Measurements from ENCODE around the gene HNRNPM.
"Not testable (repeated sequence)": the region's sequence is repeated elsewhere in the genome, so short reads cannot be mapped to it uniquely, and the experiment has no call there.

The HNRNPM gene

DNA sequence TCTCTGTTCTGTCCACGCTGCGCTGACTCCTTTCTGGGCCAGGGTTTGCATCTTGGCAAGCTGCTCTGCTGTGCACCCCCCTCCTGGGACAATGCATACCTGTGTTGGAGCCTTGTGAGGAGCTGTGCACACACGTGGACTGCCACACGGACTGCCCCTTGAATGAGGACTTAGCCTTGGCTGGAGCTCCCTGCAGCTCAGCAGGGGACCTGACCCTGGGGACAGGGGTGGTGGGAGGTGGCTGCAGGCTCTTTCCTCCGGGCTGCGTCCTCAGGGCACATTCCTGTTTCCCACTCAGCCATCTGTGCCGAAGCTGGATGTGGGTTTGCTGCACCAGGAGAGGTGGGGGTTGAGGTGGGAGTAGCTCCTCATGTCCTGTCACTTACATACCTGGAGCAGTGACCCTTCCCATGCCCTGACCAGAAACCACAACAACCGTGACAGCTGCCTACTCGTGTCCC is 46.4 kb upstream of the HNRNPM start:
- TF ChIP-seq, protein P1, sequence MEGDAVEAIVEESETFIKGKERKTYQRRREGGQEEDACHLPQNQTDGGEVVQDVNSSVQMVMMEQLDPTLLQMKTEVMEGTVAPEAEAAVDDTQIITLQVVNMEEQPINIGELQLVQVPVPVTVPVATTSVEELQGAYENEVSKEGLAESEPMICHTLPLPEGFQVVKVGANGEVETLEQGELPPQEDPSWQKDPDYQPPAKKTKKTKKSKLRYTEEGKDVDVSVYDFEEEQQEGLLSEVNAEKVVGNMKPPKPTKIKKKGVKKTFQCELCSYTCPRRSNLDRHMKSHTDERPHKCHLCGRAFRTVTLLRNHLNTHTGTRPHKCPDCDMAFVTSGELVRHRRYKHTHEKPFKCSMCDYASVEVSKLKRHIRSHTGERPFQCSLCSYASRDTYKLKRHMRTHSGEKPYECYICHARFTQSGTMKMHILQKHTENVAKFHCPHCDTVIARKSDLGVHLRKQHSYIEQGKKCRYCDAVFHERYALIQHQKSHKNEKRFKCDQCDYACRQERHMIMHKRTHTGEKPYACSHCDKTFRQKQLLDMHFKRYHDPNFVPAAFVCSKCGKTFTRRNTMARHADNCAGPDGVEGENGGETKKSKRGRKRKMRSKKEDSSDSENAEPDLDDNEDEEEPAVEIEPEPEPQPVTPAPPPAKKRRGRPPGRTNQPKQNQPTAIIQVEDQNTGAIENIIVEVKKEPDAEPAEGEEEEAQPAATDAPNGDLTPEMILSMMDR (IDR thresholded peaks at IDR 0.05) = no peak
- Histone ChIP-seq H3K4me3 (no peak overlapping the region), H3K27ac (no peak overlapping the region)
- no peak for DNase-seq (ENCODE audit: low spot score)

DNA sequence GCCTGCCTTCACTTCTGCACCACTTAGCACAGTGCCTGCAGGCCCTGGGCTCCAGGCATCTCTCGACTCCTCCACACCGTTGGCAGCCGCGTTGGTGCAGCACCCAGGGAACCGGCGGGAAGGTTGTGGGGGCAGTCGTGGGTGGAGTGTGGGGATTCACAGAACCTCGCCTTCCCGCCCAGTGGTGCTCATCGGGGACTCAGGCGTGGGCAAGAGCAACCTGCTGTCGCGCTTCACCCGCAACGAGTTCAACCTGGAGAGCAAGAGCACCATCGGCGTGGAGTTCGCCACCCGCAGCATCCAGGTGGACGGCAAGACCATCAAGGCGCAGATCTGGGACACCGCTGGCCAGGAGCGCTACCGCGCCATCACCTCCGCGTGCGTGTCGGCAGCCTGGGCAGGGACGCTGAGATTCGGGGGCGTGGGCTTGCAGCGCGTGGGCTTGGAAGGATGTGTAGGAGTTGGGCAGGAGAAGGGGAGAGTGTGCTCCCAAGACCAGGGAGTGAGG is 45.0 kb upstream of the HNRNPM start:
- TF ChIP-seq, protein P1 (IDR thresholded peaks at IDR 0.05) = no peak
- no peak for DNase-seq (ENCODE audit: low spot score)
- Histone ChIP-seq H3K4me3 (no peak overlapping the region), H3K27ac (no peak overlapping the region)

DNA sequence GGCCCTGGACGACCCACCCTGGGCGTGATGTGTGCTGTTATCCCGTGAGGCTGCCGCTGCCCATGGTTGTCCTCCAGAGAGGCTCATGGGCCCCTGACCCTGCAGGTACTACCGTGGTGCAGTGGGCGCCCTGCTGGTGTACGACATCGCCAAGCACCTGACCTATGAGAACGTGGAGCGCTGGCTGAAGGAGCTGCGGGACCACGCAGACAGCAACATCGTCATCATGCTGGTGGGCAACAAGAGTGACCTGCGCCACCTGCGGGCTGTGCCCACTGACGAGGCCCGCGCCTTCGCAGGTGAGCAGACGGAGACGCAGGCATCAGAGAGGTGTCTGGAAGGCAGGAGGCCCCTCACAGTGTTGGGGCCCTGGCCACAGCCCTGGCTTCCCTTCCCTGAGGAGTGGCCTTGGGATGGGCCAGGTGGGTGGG is 42.8 kb upstream of the HNRNPM start:
- no peak overlapping the region for H3K4me3 ChIP-seq
- H3K27ac ChIP-seq = no peak overlapping the region
- DNase-seq (ENCODE audit: low spot score) = no peak
- TF ChIP-seq, protein P1 (IDR thresholded peaks at IDR 0.05) = no peak

DNA sequence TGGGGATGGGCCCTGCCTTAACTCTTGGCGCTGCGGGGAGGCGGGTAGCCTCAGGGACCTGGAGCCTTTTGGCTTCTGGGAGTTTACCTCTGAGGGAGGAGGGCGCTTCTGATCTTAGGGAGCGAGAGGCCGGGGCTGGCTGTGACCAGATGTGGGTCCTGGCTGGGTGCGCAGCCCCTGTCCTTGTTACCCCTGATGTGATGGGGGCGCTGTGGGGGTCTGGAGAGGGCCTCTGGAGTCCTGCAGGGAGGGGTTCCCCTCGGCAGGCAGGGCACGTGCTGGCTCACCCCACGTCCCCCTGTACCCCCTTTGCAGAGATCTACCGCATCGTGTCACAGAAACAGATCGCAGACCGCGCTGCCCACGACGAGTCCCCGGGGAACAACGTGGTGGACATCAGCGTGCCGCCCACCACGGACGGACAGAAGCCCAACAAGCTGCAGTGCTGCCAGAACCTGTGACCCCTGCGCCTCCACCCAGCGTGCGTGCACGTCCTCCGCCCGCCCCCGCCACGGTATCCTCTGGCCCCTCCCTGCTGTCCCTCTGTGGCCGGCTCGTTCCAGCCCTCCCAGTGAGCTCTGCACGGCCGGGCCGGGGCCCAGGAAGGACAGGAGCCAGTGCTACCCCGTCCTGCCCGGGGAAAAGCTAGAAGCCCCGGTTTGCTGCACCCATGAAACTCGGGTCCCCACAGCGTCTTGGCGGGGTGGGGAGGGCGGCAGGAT is 41.5 kb upstream of the HNRNPM start:
- H3K4me3 ChIP-seq = no peak overlapping the region
- DNase-seq (ENCODE audit: low spot score) = no peak
- TF ChIP-seq, protein P1 (IDR thresholded peaks at IDR 0.05) = no peak
- H3K27ac ChIP-seq = no peak overlapping the region

DNA sequence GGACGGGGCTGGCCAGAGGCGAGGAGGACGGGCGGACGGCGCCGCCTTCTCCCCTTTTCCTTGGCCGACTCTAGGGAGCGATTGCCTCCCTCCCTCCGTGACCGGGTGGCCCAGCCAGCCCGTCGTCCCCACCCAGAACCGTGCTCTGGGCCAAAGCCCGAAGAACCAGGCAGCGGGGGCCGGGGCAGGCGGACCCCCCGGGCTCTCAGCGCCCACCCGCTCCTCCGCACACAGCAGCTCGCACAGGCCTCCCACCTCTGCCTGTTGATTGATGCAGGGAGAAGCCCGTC is 41.0 kb upstream of the HNRNPM start:
- DNase-seq (ENCODE audit: low spot score) = no peak
- Histone ChIP-seq H3K27ac (no peak overlapping the region), H3K4me3 (no peak overlapping the region)
- TF ChIP-seq, protein P1 (IDR thresholded peaks at IDR 0.05) = no peak

DNA sequence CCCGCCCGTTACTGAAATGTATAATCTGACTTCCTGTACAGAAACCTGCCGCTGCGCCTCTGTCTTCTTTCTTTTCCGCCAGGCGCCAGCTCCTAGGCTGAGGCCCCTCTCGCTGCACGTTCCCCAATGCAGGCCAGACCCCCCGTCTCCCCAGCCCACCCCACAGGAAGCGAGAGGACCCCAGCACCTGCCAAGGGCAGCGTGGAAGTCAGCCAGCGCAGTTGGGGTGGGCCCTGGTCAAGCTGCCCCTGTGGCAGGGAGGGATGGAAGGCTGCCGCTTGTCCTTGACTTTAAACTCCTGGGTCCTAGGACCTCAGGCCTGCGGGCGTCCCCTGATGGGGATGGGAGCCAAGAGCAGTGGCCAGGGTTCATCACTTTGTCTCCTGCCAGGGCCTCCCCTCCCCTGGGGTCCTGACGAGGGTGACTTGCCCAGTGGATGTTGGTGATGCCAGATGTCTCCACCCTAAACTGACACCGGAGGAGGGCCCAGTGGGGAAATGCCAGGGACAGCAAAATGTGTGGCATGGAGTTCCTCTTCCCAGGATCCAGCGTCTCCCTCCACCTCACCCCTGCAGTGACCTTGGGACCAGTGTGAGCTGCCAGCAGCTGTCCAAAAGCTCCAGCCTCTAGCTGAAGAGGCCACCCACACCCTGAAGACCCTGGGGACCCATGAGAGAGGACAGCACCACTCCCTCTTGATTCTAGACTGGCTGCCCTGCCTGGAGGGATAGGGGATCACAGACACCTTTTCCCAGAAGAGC is 40.2 kb upstream of the HNRNPM start:
- Histone ChIP-seq H3K27ac (no peak overlapping the region), H3K4me3 (no peak overlapping the region)
- TF ChIP-seq, protein P1 (IDR thresholded peaks at IDR 0.05) = no peak
- no peak for DNase-seq (ENCODE audit: low spot score)

DNA sequence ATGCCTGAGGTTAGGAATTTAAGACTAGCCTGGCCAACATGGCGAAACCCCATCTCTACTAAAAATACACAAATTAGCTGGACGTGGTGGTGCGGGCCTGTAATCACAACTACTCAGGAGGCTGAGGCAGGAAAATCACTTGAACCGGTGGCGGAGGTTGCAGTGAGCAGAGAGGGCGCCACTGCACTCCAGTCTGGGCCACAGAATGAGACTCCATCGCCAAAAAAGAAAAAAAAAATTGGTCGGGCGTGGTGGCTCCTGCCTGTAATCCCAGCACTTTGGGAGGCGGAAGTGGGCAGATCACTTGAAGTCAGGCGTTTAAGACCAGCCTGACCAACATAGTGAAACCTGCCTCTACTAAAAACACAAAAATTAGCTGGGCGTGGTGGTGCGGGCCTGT is 34.1 kb upstream of the HNRNPM start:
- not testable (repeated sequence) for DNase-seq (ENCODE audit: low spot score); H3K27ac ChIP-seq

More for the DNA sequence above, 34.1 kb upstream of the HNRNPM start:
- not testable (repeated sequence) for H3K4me3 ChIP-seq

Measured in coronary artery (tissue), 2 donors.